Keratinocyte (primary cell): ENCODE data around the gene SLC38A2. TPM values are rescaled to one million over a fixed set of nuclear protein-coding genes. Genes with fewer than 3 reads are reported as not detected.

Experiments
- DNase-seq: peaks from one replicate; pipeline ENCODE4 v3.0.0-alpha.2; 2011; ENCODE audit warnings: low read depth, missing footprints, low spot score
- FAIRE-seq: peaks from 2 replicates; lab custom pipeline; 2011; peaks lifted over from hg19 to GRCh38; lab: Jason Lieb, UNC
- H2AFZ ChIP-seq: 2 replicates; pipeline ENCODE4 v1.6.0; 2012; ENCODE audit warnings: low read length, control low read depth, inconsistent platforms; ENCODE audit not compliant: control insufficient read depth
- H3K27ac ChIP-seq: 2 replicates; pipeline ENCODE4 v1.5.1; 2011; ENCODE audit warnings: low read length; ENCODE audit not compliant: control insufficient read depth, insufficient read depth
- H3K27me3 ChIP-seq: 3 replicates; pipeline ENCODE4 v1.6.0; 2011; ENCODE audit warnings: low read length; ENCODE audit not compliant: control insufficient read depth, insufficient read depth; ENCODE audit errors: extremely low read depth
- H3K36me3 ChIP-seq, 2 experiments: 2 replicates in 1 of 2; 3 replicates in 1 of 2; pipeline ENCODE4 v1.5.1; 2011; ENCODE audit warnings: low read length in 2 of 2, mild to moderate bottlenecking in 1 of 2; ENCODE audit not compliant: control insufficient read depth in 2 of 2, insufficient read depth in 2 of 2; ENCODE audit errors: extremely low read depth in 1 of 2
- H3K4me1 ChIP-seq: 3 replicates; pipeline ENCODE4 v1.5.1; 2011; ENCODE audit warnings: low read length; ENCODE audit not compliant: control insufficient read depth, insufficient read depth; ENCODE audit errors: extremely low read depth
- H3K4me2 ChIP-seq: 3 replicates; pipeline ENCODE4 v1.6.0; 2011; ENCODE audit warnings: low read depth, low read length; ENCODE audit not compliant: control insufficient read depth, insufficient read depth; ENCODE audit errors: extremely low read depth
- H3K4me3 ChIP-seq, 3 experiments: fragments of 200-600 bp in 1 of 3; sonication (generic) in 1 of 3; 2 replicates in 2 of 3; 3 replicates in 1 of 3; pipeline ENCODE4 v1.5.1; 2011 to 2016; ENCODE audit warnings: low read length in 3 of 3, mild to moderate bottlenecking in 3 of 3, control low read depth in 2 of 3, inconsistent platforms in 1 of 3, low read depth in 1 of 3, mixed read lengths in 1 of 3, mixed run types in 1 of 3, moderate library complexity in 1 of 3; ENCODE audit not compliant: control insufficient read depth in 2 of 3, insufficient read depth in 2 of 3; ENCODE audit errors: extremely low read depth in 1 of 3
- H3K79me2 ChIP-seq: 2 replicates; pipeline ENCODE4 v1.6.0; 2012; ENCODE audit warnings: low read length; ENCODE audit not compliant: control insufficient read depth, insufficient read depth
- H3K9ac ChIP-seq: 3 replicates; pipeline ENCODE4 v1.6.0; 2011; ENCODE audit warnings: low read length; ENCODE audit not compliant: control insufficient read depth, insufficient read depth; ENCODE audit errors: extremely low read depth
- H3K9me1 ChIP-seq: 3 replicates; pipeline ENCODE4 v1.6.0; 2011; ENCODE audit warnings: low read length; ENCODE audit not compliant: control insufficient read depth, insufficient read depth; ENCODE audit errors: extremely low read depth
- H3K9me3 ChIP-seq: 2 replicates; pipeline ENCODE4 v1.5.1; 2012; ENCODE audit warnings: low read depth, low read length; ENCODE audit not compliant: control insufficient read depth
- H4K20me1 ChIP-seq: 3 replicates; pipeline ENCODE4 v1.6.0; 2011; ENCODE audit warnings: low read length; ENCODE audit not compliant: control insufficient read depth, insufficient read depth; ENCODE audit errors: extremely low read depth
- CTCF ChIP-seq, 3 experiments: IDR thresholded peaks in 1 of 3; conservative IDR thresholded peaks in 1 of 3; optimal IDR thresholded peaks in 1 of 3; 2 replicates in 2 of 3; 3 replicates in 1 of 3; pipeline versions ENCODE3 to v1.5.1; 2011; ENCODE audit warnings: low read length in 3 of 3, mild to moderate bottlenecking in 3 of 3, moderate library complexity in 2 of 3, control low read depth in 1 of 3, inconsistent platforms in 1 of 3; ENCODE audit not compliant: insufficient read depth in 2 of 3; ENCODE audit errors: extremely low read depth in 1 of 3
- EZH2 ChIP-seq: IDR thresholded peaks from one replicate; pipeline ENCODE4 v1.6.1; 2012; ENCODE audit warnings: inconsistent platforms, mild to moderate bottlenecking, low read length, moderate library complexity
- dilution Hi-C: fragments of 300-500 bp; cut with MboI; formaldehyde crosslinking; loops from one replicate; pipeline ENCODE4 v1.7.0; 2020; ENCODE audit warnings: low sequenced_read_pairs; ENCODE audit not compliant: extremely low pct_ligation_motif_present
- polyA plus RNA-seq, 5 experiments: library from polyadenylated mRNA; depleted of rRNA in 3 of 5; stranded (reverse) in 3 of 5; stranded (forward) in 1 of 5; unstranded in 1 of 5; fragments of >200 nt; gene quantifications; 1 replicate in 1 of 5; 2 replicates in 3 of 5; 3 replicates in 1 of 5; pipeline versions ENCODE4 v1.2.1 to v1.2.3, GENCODE V29; 2011 to 2012; ENCODE audit warnings: missing spikeins in 2 of 5, low read depth in 1 of 5, low replicate concordance in 1 of 5

Gene SLC38A2
- polyA plus RNA-seq, 1 donor (not counting 4 experiments of a cell fraction or from before 2014, with no cell fraction given), result 577 TPM

DNA sequence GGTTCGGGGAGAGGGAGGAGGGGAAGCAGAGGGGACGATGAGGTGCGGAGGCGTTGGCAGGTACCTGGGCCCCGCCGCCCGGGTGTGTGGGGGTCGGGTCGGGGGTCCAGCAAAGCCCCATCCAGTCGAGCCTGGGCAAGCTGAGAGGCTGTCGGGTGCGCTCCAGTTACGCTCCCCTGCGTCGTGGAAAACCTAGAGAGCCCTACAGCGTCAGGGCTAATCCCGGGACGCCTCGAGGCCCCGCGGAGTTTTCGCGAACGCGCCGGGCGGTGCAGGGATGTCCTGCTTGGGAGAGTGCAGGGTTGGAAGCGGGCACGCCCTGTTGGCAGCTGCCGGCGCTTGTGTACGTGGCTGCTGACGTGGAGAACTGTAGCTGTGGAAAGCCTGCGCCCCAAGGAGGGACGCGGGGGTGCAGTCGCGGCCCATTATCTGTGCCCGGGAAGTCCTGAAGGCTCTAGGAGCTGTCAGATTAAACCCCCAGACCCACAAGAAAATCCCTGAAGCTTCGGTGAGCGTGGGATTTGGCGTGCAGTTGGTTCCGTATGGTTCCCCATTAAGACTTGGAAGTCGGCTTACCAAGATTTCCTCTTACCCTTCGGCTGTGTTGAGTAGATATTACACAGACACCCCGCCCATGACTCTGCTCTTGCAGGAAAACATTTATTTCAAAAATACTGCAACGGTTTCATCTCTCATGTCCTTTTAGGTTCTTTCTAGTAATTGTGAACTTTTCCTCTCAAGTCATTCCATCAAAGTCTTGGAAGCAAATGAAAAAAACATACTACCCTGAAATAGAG lies 11.3 kb upstream of the SLC38A2 start:
- Histone ChIP-seq H3K9me1 (no peaks in the 10 kb centered on the region), H3K27me3 (no peaks in the 10 kb centered on the region), H3K79me2 (peaks cover 3% of the 10 kb centered on the region), H3K9ac (peak overlapping the region; percentile 91), H3K4me3 (peak overlapping the region; percentile 59 to 77 (median 63)), H3K4me2 (peak overlapping the region; percentile 84), H3K27ac (peak overlapping the region; percentile 96), H2AFZ (peak overlapping the region; percentile 25), H3K9me3 (no peaks in the 10 kb centered on the region), H3K36me3 (peaks cover 0 to 3% of the 10 kb centered on the region in 2 experiments), H3K4me1 (peaks cover 58% of the 10 kb centered on the region), H4K20me1 (no peaks in the 10 kb centered on the region)
- DNase-seq (no peak), FAIRE-seq (peak; percentile 9)
- dilution Hi-C loops, result no loop called here
- TF ChIP-seq CTCF (optimal IDR thresholded peaks at IDR 0.05 in 1 of 3, IDR thresholded peaks at IDR 0.05 in 1 of 3, conservative IDR thresholded peaks at IDR 0.05 in 1 of 3; ENCODE audit: extremely low read depth in 1 of 3, insufficient read depth in 2 of 3, low read length in 3 of 3) (peak in 1 of 3 experiments; percentile 19), EZH2 (no peak)

GRCh38 chr12:46382964-46383653 lies 10.5 kb upstream of the SLC38A2 start:
- Histone ChIP-seq H3K79me2 (peaks cover 3% of the 10 kb centered on the region), H3K27me3 (no peaks in the 10 kb centered on the region), H3K9ac (peak overlapping the region; percentile 91), H3K36me3 (peaks cover 0 to 3% of the 10 kb centered on the region in 2 experiments), H3K9me3 (no peaks in the 10 kb centered on the region), H2AFZ (no peak overlapping the region), H3K4me1 (peaks cover 51% of the 10 kb centered on the region), H3K9me1 (no peaks in the 10 kb centered on the region), H3K27ac (peak overlapping the region; percentile 96), H3K4me3 (peak overlapping the region; percentile 59 to 77 (median 77)), H4K20me1 (no peaks in the 10 kb centered on the region), H3K4me2 (peak overlapping the region; percentile 94)
- FAIRE-seq (no peak), DNase-seq (no peak)
- TF ChIP-seq EZH2 (no peak), CTCF (optimal IDR thresholded peaks at IDR 0.05 in 1 of 3, IDR thresholded peaks at IDR 0.05 in 1 of 3, conservative IDR thresholded peaks at IDR 0.05 in 1 of 3; ENCODE audit: extremely low read depth in 1 of 3, insufficient read depth in 2 of 3, low read length in 3 of 3) (peak in 2 of 3 experiments; percentile 12 to 35)
- dilution Hi-C loops, result no loop called here
